WTC11 (cell line): ENCODE results near the gene MYO5B.

Experiments used
- ESRRA ChIP-seq: sonication (generic); formaldehyde crosslinking; IDR thresholded peaks from 2 replicates; pipeline ENCODE4 v1.8.1; 2022; ENCODE audit warnings: mild to moderate bottlenecking, missing genetic modification reagents, borderline replicate concordance
- FOXP1 ChIP-seq: sonication (generic); formaldehyde crosslinking; IDR thresholded peaks from 2 replicates; pipeline ENCODE4 v1.8.0; 2022; ENCODE audit warnings: missing genetic modification reagents, mild to moderate bottlenecking, moderate library complexity, borderline replicate concordance
- TF ChIP-seq, protein P1 (sequence below): fragments of 200-600 bp; IDR thresholded peaks from 2 replicates; pipeline ENCODE4 v1.8.0; 2022; ENCODE audit warnings: antibody characterized with exemption

DNA sequence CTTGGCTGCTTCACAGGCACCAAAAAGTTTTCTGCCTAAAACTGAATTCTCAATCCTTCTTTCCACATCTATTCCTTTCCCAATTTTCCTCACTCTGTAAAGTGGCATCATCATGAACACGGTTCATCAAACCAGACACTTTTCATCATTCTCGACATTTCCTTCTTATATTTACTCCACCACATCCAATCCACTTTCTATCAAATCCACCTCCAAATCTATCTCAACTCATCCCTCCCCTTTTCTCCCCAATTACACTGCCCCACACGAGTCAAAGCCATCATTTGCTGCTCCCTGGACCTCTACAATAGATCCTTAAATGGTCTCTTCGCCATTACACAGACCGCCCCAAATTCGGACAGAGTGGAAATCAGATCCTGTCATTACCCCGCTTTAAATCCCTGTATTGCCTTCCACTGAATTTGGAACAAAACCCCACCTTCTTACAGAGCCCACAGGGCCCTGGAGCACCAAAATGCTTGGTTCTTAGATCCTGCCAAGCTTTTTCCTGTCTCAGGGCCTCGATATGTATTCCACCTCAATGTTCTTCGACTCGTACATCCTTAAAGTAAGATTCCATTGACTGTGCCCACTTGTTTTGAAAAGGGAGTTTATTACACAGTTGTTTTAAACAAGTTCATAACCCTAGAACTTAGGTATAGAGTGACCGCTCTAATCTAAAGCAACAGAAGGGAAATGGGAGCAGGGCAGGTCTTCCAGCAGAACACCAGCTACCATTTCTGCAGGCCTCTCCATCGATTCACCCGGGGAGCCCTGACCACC lies 382.5 kb downstream of the MYO5B start:
- TF ChIP-seq, protein P1, sequence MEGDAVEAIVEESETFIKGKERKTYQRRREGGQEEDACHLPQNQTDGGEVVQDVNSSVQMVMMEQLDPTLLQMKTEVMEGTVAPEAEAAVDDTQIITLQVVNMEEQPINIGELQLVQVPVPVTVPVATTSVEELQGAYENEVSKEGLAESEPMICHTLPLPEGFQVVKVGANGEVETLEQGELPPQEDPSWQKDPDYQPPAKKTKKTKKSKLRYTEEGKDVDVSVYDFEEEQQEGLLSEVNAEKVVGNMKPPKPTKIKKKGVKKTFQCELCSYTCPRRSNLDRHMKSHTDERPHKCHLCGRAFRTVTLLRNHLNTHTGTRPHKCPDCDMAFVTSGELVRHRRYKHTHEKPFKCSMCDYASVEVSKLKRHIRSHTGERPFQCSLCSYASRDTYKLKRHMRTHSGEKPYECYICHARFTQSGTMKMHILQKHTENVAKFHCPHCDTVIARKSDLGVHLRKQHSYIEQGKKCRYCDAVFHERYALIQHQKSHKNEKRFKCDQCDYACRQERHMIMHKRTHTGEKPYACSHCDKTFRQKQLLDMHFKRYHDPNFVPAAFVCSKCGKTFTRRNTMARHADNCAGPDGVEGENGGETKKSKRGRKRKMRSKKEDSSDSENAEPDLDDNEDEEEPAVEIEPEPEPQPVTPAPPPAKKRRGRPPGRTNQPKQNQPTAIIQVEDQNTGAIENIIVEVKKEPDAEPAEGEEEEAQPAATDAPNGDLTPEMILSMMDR, result no peak
- TF ChIP-seq FOXP1 (CRISPR knock-in tag), result no peak
- no peak for TF ChIP-seq ESRRA (CRISPR knock-in tag)
